Measurements from ENCODE around the gene TRAPPC8.
"Not testable (repeated sequence)": the region's sequence is repeated elsewhere in the genome, so short reads cannot be mapped to it uniquely, and the experiment has no call there.

Gene TRAPPC8

DNA sequence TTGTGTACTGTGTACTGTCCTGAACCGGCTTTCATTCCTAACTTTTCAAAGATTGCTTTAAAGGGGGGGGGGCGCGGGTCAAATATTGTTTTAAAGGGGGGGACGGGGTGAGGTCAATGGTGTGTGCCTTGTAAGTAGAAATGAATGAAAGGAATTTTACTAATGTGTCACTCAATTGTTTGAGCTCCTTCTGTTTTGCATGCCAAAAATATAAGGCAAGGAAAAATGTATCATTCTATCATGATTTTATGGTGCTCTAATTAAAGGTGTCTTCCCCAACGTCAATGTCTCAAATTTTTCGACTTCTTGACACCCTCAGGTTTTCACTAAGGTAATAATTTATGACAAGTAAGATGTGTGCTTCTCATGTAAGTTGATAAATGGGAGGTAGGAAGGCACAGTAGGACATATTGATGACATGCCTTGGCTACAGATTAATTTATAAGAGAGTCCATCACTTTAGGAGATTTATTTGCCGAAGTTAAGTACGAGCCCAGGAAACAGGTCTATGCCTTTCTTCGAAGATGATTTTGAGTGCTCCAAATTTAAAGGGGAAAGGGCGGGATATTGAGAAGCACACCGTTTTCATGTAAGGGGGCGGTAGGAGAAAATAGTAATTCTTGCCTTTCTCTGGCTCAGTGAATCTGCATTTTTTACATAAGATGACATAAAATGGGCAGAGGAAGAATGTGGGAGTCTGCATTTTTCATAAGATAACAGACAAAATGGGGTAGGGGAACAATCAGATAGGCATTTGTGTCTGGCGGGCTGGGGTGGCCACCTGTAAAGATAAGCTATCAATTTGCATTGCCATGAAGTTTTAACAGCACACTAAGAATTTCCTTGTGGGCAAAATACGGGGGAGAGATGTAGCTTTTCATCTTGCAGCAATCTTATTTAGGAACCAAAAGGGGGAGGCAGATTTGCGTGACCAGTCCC, 1.2 kb upstream of the TRAPPC8 start:
- DNase-seq (ENCODE audit: low read depth) = no peak

DNA sequence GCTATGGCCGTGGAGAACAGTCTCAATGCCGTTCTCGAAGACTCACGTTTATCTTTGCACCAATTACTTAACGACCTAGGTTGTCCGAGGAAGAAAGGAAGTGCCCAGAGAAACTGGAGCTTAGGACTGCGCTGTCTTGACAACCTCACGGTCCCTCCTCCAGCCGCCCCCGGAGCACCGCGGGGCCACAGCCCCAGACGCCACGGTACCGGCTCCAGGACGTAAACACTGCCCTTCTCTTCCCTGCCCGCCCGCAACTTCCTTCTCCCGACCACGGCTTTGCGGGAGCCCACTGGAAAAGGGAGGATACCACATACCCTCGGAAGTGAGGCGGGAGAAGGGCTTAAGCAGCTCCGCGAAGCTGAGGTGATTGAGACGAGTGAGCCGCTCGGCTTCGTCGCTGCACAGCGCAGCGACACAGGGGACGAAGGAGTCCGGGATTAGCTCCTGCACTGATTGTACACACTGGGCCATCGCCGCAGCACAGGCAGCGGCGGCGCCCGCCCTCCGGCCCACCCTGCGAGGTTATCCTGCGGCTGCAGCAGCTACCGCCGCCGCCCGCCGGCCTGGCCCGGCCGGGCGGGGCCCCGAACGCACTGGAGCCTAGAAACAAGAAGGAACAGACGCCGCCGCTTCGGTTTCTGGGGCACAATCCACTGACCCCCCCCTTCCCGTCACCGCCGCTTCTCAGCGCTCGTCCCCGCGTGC, 483 bp downstream of the TRAPPC8 start:
- peak; percentile 9 for DNase-seq (ENCODE audit: low read depth)

DNA sequence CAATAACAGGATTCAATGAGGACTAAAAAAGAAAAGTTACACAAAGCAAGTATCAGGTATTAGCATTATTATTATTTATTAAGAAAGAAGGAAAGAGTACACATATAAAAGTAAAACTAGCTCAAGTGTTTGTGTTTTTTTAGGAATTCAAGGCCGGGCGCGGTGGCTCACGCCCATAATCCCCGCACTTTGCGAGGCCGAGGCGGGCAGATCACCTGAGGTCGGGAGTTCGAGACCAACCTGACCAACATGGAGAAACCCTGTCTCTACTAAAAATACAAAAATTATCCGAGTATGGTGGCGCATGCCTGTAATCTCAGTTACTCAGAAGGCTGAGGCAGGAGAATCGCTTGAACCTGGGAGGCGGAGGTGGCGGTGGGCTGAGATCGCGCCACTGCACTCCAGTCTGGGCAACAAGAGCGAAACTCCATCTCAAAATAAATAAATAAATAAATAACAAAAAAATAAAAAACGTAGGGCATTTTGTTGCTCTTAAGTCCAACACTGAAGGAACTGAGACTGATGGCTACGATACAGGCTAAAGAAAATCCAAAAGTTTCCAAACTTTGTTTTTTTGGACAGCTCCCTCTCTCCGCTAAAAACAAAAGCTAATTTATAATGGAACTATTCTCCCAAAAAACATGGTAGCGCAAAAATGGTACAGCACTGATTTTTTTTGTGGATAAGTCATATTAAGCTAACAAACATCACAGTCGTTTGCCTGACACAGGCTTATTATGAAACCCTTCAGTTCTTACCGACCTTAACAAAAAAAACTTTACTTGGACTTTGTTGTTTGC, 1.7 kb downstream of the TRAPPC8 start:
- no peak for DNase-seq (ENCODE audit: low read depth)

DNA sequence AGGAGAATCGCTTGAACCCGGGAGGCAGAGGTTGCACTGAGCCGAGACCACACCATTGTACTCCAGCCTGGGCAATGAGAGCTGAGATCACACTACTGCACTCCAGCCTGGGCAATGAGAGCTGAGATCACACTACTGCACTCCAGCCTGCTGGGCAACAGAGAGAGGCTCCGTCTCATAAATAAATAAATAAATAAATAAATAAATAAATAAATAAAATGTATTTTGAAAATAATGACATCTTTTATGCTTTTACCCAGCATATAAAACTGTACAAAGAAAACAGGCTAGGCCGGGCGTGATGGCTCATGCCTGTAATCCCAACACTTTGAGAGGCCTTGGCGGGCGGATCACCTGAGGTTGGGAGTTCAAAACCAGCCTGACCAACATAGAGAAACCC, 8.2 kb downstream of the TRAPPC8 start:
- DNase-seq (ENCODE audit: low read depth) = not testable (repeated sequence)

DNA sequence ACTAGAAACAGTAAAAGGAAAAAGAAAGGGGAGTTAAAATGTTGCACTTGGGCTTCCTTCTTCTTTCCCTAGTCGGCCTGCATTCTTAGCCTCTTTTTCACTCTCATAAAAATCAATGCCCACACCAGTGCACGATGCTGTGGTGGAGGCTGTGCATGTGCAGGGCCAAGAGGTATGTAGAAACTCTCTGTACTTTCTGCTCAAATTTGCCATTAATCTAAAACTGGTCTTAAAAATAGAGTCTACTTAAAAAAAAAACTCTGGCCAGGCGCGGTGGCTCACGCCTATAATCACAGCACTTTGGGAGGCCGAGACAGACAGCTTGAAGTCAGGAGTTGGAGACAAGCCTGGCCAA, 11.1 kb downstream of the TRAPPC8 start:
- DNase-seq (ENCODE audit: low read depth) = no peak

DNA sequence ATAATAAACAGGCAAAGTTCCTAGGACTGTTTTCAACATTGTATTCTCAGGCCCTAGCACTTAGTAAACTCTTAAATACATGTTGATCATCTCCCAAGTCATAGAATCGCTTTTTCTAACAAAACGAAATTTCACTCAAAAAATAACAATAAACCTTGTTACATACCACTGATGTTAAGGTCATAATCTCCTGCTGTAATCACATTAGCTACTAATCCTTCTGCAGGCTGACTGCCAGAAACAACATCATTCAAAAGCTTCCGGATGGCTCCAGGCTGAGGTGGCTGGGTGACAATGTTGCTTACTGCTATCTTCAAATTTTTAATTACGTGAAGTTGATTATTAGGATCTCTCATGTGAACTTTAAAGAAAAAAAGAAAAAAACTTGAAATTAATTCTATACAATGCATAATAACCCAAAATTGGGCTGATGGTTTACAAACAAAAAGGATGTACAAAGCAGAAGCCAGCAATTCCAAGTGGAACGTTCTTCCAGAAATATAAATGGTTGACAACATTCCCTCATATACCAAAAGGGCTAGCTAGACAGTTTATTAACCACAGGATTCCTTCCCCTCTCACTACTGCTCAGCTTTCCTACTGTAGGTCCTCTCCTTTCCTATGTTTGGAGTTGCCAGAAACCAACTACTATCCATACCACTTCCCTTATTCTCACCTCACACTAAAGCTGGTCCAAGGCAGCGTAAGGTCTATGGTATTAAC, 11.6 kb downstream of the TRAPPC8 start:
- no peak for DNase-seq (ENCODE audit: low read depth)

DNA sequence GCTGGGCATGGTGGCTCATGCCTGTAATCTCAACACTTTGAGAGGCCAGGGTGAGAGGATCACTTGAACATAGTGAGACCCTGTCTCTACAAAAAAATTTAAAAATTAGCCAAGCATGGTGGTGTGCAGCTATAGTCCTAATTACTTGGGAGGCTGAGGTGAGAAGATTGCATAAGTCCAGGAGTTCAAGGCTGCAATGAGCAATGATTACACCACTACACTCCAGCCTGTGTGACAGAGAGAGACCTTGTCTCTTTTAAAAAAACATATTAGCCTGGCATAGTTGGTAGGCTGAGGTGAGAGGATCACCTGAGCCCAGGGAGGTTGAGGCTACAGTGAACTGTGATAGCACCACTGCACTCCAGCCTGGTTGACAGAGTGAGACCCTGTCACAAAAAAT, 13.7 kb downstream of the TRAPPC8 start:
- no peak for DNase-seq (ENCODE audit: low read depth)

DNA sequence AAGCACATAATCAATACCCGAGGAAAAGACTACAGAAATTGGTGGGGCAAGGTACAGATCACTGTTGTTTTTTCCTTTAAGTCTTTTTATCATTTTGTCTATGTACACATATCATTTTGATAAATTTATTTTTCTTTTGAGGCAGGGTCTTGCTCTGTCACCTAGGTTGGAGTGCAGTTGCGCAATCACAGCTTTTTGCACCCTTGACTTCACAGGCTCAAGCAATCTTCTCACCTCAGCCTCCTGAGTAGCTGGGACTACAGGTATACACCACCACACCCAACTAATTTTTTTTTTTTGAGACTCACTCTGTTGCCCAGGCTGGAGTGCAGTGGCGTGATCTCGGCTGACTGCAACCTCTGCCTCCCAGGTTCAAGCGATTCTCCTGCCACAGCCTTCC, 15.9 kb downstream of the TRAPPC8 start:
- DNase-seq (ENCODE audit: low read depth) = not testable (repeated sequence)

DNA sequence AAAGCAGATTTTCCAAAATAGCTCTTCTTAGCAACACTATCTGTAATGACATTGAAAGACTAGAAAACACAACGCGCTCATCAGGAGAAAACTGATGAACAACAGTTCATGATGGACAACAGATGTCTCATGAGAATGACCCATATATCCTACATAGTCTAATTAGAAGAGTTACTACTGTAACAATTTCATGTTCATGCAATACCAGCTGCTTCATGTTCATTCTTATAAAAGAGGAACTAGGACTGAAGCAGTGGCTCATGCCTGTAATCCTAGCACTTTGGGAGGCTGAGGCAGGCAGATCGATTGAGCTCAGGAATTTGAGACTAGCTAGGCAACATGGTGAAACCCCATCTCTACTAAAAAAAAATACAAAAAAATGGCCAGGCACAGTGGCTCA, 22.7 kb downstream of the TRAPPC8 start:
- DNase-seq (ENCODE audit: low read depth) = no peak

DNA sequence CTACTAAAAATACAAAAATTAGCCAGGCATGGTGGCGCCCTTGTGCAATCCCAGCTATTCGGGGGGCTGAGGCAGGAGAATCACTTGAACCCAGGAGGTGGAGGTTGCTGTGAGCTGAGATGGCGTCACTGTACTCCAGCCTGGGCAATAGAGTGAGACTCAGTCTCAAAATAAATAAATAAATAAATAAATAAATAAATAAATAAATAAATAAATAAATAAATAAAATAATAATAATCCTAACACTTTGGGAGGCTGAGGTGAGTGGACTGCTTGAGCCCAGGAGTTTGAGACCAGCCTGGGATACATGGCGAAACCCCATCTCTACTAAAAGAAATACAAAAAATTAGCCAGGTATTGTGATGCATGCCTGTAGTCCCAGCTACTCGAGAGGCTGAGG, 23.6 kb downstream of the TRAPPC8 start:
- DNase-seq (ENCODE audit: low read depth) = not testable (repeated sequence)

DNA sequence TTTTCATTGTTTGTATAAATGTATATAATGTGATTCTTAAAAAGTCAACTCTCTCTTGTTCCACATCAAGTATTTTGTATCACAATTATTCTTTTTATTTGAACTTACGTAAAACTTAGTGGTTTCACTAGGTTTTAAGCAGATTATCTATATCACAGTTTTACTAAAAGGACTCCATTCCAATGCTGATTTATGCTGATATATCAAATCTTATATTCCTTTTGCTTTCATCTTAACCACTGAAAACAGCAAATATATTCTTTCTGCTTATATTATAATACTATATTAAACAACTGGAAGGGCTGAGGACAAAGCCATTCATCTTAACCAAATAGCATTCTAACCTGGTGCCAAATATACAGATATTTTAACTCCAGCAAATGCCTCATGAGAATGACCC, 24.2 kb downstream of the TRAPPC8 start:
- DNase-seq (ENCODE audit: low read depth) = no peak

DNA sequence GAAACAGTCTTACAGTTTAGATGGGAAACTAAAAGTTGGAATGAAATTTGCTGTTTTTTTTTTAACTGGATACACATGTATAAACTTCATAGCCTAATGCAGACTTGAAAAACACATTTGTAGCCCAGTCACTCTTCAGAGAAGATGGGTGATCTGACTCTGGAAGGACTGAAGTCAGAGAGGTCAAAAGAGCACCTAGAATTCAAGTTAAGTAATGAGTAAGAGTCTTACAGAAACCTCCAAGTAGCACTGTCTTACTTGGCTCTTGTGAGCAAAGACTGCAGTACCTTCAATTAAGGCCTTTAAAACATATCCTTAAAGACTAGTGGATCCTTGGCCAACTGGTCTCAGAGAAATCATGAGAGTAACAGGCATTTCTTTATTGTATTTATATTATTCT, 41.9 kb downstream of the TRAPPC8 start:
- DNase-seq (ENCODE audit: low read depth) = no peak

DNA sequence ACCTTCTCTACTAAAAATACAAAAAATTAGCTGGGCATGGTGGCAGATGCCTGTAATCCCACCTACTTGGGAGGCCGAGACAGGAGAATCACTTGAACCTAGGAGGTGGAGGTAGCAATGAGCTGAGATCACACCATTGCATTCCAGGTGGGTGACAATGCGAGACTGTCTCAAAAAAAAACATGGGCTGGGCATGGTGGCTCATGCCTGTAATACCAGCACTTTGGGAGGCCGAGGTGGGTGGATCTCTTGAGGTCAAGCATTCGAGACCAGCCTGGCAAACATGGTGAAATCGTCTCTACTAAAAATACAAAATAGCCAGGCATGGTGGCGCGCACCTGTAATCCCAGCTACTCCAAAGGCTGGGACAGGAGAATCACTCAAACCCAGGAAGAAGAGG, 43.2 kb downstream of the TRAPPC8 start:
- DNase-seq (ENCODE audit: low read depth) = not testable (repeated sequence)

DNA sequence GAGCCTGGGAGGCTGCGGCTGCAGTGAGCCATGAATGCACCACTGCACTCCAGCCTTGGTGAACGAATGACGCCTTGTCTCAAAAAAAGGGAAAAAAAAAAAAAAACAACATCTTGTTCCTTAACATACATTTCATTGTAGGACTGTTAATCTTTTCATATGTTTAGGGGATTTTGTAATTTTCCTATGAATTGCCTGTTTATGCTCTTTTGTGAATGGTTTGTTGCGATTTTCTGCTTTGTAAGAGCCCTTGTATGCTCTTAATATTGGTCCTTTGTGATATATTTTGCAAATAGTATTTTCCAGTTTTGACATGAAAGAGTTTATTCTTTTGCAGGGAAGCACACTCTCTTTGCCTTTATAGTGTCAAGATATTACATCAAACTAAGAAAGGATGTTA, 50.0 kb downstream of the TRAPPC8 start:
- no peak for DNase-seq (ENCODE audit: low read depth)

DNA sequence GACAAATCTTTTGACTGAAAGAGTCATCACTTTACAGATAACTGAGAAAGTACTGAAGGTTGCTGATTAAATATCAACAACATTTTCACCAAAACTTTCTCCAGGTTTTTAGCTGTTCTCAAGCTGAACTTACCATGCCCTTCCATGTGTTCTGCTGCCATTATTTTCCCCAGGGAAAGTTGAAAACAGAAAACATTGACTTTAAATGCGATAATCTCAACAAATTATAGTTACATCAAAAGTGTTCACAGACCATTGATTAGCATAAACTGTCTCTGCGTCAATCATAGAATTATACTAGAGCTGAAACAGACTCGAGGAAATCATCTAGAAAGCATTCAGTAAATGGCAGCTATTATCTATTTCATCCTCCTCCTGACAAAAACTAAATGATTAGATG, 51.4 kb downstream of the TRAPPC8 start:
- no peak for DNase-seq (ENCODE audit: low read depth)

DNA sequence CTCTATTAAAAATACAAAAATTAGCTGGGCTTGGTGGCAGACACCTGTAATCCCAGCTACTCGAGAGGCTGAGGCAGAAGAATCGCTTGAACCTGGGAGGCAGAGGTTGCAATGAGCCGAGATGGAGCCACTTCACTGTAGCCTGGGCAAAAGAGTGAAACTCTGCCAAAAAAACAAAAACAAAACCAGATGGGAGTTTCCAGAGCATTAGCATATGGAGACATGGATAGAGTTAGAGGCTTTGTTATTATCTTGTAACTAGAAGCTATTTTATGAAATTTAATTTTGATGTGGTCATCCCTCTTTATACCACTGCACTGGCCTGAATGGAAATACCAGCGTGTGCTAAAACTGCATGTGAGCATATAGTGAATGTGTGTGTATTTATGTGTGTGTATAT, 58.9 kb downstream of the TRAPPC8 start:
- DNase-seq (ENCODE audit: low read depth) = no peak

DNA sequence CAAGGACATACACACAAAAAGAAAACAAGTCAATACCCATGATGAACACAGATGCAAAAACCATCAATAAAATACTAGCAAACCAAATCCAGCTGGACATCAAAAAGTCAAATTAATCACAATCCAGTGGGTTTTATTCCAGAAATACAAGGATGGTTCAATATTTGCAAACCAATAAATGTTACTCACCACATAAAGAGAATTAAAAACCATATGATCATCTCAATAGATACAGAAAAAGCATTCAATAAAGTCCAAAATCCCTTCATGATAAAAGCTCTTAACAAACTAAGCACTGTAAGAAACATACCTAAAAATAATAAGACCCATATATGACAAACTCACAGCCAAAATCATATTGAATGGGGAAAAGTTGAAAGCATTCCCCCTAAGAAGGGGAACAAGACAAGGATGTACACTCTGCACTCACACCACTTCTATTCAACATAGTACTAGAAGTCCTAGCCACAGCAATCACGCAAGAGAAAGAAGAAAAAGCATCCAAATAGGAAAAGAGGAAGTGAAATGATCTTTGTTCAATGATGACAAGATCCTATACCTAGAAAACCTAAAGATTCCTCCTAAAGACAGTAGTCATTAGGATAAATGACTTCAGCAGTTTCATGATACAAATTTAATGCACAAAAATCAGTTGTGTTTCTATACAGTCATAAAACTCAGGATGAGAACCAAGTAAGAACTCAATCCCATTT, 62.6 kb downstream of the TRAPPC8 start:
- no peak for DNase-seq (ENCODE audit: low read depth)

DNA sequence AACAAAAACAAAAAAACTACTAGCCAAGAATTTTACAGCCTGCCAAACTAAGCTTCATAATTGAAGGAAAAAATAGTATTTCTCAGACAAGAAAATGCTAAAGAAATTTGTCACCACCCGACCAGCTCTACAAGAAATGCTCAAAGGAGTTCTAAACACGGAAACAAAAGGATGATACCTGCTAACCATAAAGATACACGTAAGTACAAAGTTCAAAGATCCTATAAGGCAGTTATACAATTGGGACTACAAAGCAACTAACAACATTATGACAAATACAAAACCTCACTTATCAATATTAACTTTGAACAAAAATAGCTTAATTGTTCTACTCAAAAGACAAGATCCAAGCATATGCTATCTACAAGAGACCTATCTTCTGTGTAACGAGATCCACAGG, 64.6 kb downstream of the TRAPPC8 start:
- no peak for DNase-seq (ENCODE audit: low read depth)

DNA sequence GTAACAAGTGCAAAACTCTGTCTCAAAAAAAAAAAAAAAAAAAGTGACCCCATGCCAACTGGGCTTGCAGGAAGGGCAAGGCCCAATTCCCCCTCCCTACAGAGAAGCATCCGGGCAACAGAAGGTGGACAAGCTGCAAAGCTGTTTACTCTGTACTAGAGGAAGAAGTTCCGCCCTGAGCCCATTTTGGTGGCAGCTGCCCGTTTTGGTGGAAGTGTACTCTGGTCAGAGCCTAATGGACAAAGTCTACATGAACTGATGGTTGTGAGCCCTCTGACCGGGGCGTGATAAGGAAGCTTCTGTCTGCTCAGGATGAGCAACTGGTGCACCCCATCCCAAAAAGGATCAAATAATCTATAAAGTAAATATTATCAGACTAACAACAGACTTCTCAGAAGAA, 65.0 kb downstream of the TRAPPC8 start:
- no peak for DNase-seq (ENCODE audit: low read depth)

DNA sequence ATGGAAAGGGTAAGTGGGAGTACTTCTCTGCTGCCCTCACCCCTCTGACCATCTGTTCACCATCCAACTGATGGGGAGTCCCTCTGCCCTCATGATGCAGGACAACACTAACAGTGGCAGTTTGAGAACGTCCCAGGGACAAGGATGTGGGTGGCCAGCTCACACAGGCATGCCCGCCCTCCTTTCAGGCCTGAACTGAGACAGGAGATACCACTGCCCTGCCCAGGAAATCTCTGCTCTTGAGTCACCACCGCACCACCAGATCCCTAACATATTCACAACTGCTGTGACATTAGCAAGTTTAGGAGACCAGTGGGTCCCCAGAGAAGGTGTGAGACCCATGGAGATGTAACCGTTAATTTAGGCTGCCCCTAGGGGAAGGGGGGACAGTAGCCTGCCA, 66.2 kb downstream of the TRAPPC8 start:
- DNase-seq (ENCODE audit: low read depth) = no peak

DNA sequence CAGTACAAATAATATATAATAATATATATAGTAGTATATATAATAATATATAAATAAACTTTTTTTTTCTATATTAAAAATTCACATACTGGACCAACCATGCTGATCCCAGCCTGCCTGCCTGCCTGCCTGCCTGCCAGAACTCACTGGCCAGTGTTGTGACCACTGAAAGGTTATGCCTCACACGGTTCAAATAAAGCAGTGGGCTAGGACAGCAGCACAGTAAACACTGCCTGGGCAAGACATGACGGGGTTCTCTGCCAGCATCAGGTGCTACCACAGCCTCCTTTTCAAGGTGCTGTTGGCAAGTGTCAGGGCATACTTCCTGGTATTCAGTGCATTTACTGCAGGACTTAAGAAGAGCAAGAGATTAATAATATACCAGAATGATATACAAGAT, 67.6 kb downstream of the TRAPPC8 start:
- DNase-seq (ENCODE audit: low read depth) = no peak

All from stromal cell of bone marrow (primary cell).